Mononuclear cell (primary cell): ENCODE measurements around the gene GNB1L. TPM values are rescaled to one million over a fixed set of nuclear protein-coding genes. Genes with fewer than 3 reads are reported as not detected.

Source experiments
- H3K27me3 ChIP-seq: 2 replicates; pipeline ENCODE4 v1.6.0; 2011; ENCODE audit warnings: low read length, control low read depth; ENCODE audit not compliant: insufficient read depth
- H3K4me1 ChIP-seq: 2 replicates; pipeline ENCODE4 v1.5.1; 2011; ENCODE audit warnings: mild to moderate bottlenecking, low read length, control low read depth; ENCODE audit not compliant: insufficient read depth
- H3K4me3 ChIP-seq: 2 replicates; pipeline ENCODE4 v1.5.1; 2011; ENCODE audit warnings: mild to moderate bottlenecking, low read length, moderate library complexity
- H3K9me3 ChIP-seq: 2 replicates; pipeline ENCODE4 v1.5.1; 2011; ENCODE audit warnings: low read depth, mild to moderate bottlenecking, control low read depth, low read length
- total RNA-seq: library from RNA; depleted of rRNA; stranded (reverse); fragments of >200 nt; gene quantifications from one replicate; pipeline ENCODE4 v1.2.3, GENCODE V29; 2012

Gene GNB1L
- total RNA-seq, 1 donor = 1.0 TPM

- Histone ChIP-seq H3K4me3 (no peak overlapping the region), H3K27me3 (no peaks in the 10 kb centered on the region), H3K4me1 (no peaks in the 10 kb centered on the region), H3K9me3 (no peaks in the 10 kb centered on the region)
Observed at GRCh38 chr22:19822301-19823117, 32.2 kb downstream of the GNB1L start.

GRCh38 chr22:19821523-19822300 is 33.0 kb downstream of the GNB1L start:
- no peaks in the 10 kb centered on the region for H3K9me3 ChIP-seq
- H3K4me3 ChIP-seq = no peak overlapping the region
- no peaks in the 10 kb centered on the region for H3K27me3 ChIP-seq
- no peaks in the 10 kb centered on the region for H3K4me1 ChIP-seq

GRCh38 chr22:19820880-19821522 is 33.7 kb downstream of the GNB1L start:
- H3K9me3 ChIP-seq = no peaks in the 10 kb centered on the region
- no peaks in the 10 kb centered on the region for H3K27me3 ChIP-seq
- no peaks in the 10 kb centered on the region for H3K4me1 ChIP-seq
- no peak overlapping the region for H3K4me3 ChIP-seq

GRCh38 chr22:19819911-19820879 is 34.5 kb downstream of the GNB1L start:
- H3K9me3 ChIP-seq = no peaks in the 10 kb centered on the region
- no peaks in the 10 kb centered on the region for H3K4me1 ChIP-seq
- H3K27me3 ChIP-seq = no peaks in the 10 kb centered on the region
- H3K4me3 ChIP-seq = no peak overlapping the region

GRCh38 chr22:19819208-19819910 is 35.3 kb downstream of the GNB1L start:
- no peaks in the 10 kb centered on the region for H3K9me3 ChIP-seq
- H3K4me1 ChIP-seq = no peaks in the 10 kb centered on the region

GRCh38 chr22:19818324-19819207 is 36.1 kb downstream of the GNB1L start:
- Histone ChIP-seq H3K4me1 (no peaks in the 10 kb centered on the region), H3K27me3 (no peaks in the 10 kb centered on the region), H3K4me3 (no peak overlapping the region), H3K9me3 (no peaks in the 10 kb centered on the region)

More at GRCh38 chr22:19819208-19819910, 35.3 kb downstream of the GNB1L start:
- H3K27me3 ChIP-seq = no peaks in the 10 kb centered on the region
- no peak overlapping the region for H3K4me3 ChIP-seq

- no peaks in the 10 kb centered on the region for H3K27me3 ChIP-seq
- no peaks in the 10 kb centered on the region for H3K9me3 ChIP-seq
- H3K4me3 ChIP-seq = no peak overlapping the region
- no peaks in the 10 kb centered on the region for H3K4me1 ChIP-seq
Observed at GRCh38 chr22:19816372-19817119, 38.1 kb downstream of the GNB1L start.

- Histone ChIP-seq H3K9me3 (no peaks in the 10 kb centered on the region), H3K4me3 (no peak overlapping the region), H3K4me1 (no peaks in the 10 kb centered on the region), H3K27me3 (no peaks in the 10 kb centered on the region)
Observed at GRCh38 chr22:19815823-19816290, 38.8 kb downstream of the GNB1L start.

GRCh38 chr22:19815093-19815822 is 39.4 kb downstream of the GNB1L start:
- Histone ChIP-seq H3K9me3 (no peaks in the 10 kb centered on the region), H3K4me3 (no peak overlapping the region), H3K27me3 (no peaks in the 10 kb centered on the region), H3K4me1 (no peaks in the 10 kb centered on the region)

GRCh38 chr22:19814428-19814827 is 40.2 kb downstream of the GNB1L start:
- no peaks in the 10 kb centered on the region for H3K4me1 ChIP-seq
- H3K27me3 ChIP-seq = no peaks in the 10 kb centered on the region
- no peak overlapping the region for H3K4me3 ChIP-seq
- H3K9me3 ChIP-seq = no peaks in the 10 kb centered on the region

GRCh38 chr22:19812910-19813309 is 41.8 kb downstream of the GNB1L start:
- no peaks in the 10 kb centered on the region for H3K4me1 ChIP-seq
- no peaks in the 10 kb centered on the region for H3K27me3 ChIP-seq

More at GRCh38 chr22:19812910-19813309, 41.8 kb downstream of the GNB1L start:
- Histone ChIP-seq H3K9me3 (no peaks in the 10 kb centered on the region), H3K4me3 (no peak overlapping the region)
